ENCODE data around the gene PTGES2.

Gene PTGES2

DNA sequence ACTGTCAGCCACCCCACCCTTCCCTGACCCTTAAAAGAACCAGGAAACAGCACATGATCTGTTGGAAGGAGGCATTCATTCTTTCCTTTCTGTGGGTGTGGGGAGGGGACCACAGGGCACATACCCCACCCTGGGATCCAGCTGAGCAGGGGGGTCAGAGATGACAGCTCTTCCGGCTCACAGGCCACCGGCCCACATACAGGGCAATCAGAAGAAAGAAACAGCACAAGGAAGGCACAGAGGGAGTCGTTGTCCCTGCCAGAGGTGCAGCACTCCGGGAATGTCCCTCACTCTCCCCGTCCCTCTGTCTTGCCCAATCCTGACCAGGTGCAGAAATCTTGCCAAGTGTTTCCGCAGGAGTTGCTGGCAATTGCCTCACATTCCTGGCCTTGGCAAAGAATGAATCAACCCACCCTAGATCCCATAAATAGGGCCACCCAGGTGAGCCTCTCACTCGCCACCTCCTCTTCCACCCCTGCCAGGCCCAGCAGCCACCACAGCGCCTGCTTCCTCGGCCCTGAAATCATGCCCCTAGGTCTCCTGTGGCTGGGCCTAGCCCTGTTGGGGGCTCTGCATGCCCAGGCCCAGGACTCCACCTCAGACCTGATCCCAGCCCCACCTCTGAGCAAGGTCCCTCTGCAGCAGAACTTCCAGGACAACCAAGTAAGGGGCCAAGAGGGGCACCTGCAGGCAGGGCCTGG, 21.6 kb upstream of the PTGES2 start, which contains the start of gene LCN2:
LCN2 (plus strand) TSS at position 453 of the 701 bp plus-strand sequence; CDS start at position 526, 73 bp downstream.
- TF ChIP-seq, protein P1, sequence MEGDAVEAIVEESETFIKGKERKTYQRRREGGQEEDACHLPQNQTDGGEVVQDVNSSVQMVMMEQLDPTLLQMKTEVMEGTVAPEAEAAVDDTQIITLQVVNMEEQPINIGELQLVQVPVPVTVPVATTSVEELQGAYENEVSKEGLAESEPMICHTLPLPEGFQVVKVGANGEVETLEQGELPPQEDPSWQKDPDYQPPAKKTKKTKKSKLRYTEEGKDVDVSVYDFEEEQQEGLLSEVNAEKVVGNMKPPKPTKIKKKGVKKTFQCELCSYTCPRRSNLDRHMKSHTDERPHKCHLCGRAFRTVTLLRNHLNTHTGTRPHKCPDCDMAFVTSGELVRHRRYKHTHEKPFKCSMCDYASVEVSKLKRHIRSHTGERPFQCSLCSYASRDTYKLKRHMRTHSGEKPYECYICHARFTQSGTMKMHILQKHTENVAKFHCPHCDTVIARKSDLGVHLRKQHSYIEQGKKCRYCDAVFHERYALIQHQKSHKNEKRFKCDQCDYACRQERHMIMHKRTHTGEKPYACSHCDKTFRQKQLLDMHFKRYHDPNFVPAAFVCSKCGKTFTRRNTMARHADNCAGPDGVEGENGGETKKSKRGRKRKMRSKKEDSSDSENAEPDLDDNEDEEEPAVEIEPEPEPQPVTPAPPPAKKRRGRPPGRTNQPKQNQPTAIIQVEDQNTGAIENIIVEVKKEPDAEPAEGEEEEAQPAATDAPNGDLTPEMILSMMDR (conservative IDR thresholded peaks at IDR 0.05; ENCODE audit: control insufficient read depth, insufficient read depth, low read depth, low read length), result no peak
- H3K4me3 ChIP-seq (ENCODE audit: control insufficient read depth, low read depth, low read length), result no peak within 1 kb of the TSS
- DNase-seq (ENCODE audit: low read depth), result no peak

DNA sequence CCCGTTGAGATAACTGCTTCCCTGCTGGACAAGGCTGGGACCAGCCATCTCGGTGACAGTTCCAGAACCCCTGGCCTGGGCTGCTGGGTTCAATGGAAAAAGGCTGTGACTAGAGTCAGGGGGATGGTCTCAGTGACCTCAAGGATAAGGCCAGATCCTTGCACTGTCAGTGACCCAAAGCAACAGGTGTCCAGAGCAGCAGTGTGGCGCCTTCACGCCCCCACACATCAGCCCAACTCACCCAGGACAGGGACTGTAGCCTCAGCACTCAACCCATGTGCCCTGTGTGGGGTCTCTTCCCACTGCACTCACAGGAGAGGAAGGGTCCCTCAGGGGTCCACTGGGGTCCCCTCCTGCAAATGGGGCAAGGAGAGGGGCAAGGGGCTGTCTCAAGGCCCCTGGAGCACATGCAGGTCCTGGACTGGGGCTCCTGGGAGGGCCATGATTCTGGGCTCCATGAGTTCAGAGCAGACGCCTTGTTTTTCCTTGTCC, 21.0 kb upstream of the PTGES2 start:
- TF ChIP-seq, protein P1 (conservative IDR thresholded peaks at IDR 0.05; ENCODE audit: control insufficient read depth, insufficient read depth, low read depth, low read length), result no peak

DNA sequence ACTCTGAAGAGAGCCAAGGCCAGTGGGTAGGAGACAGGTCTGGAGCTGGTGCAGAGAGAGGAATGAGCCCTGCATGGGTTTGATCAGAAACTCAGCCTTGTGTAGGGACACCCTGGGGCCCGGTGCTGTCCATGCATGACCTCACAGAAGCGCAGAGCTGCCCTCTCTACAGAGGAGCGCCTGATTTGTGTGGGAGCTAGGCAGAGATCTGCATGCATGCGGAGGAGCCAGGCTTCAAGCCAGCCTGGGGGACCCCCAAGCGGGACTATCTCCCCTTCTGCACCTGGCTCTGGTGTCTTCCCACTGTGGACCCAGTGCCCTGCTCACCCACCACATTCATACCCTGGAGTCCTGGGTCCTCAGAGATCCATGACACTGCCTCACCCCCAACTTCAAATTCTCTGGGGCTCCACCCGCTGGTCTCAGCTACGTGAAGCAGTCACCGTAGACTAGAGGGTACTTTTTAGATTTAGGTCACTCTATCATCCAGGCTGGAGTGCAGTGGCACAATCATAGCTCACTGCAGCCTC, 19.1 kb upstream of the PTGES2 start:
- TF ChIP-seq, protein P1 (conservative IDR thresholded peaks at IDR 0.05; ENCODE audit: control insufficient read depth, insufficient read depth, low read depth, low read length), result no peak
- no peak for DNase-seq (ENCODE audit: low read depth)
- no peak overlapping the region for H3K4me3 ChIP-seq (ENCODE audit: control insufficient read depth, low read depth, low read length)

More for the DNA sequence above, 21.0 kb upstream of the PTGES2 start:
- no peak for DNase-seq (ENCODE audit: low read depth)
- H3K4me3 ChIP-seq (ENCODE audit: control insufficient read depth, low read depth, low read length), result no peak overlapping the region

DNA sequence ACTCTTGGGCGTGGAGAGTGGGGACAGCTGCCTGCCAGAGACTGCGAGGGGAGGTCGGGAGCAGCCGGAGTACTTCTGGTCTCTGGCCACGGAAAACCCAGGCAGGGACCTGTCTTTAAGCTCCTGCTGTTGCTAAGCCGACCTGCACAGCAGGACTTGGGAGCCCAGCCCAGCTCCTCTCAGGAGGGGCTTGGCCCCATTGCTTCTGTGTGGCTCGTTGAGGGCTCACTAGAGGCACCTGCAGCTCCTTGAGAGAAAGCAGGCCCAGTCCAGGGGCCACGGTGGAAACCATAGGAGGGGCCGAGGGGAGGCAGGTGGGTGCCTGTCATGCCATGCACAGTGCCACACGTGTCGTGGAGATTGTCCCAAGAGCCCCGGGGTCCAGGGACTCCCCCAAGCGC, 18.4 kb upstream of the PTGES2 start:
- no peak overlapping the region for H3K4me3 ChIP-seq (ENCODE audit: control insufficient read depth, low read depth, low read length)
- DNase-seq (ENCODE audit: low read depth), result no peak
- TF ChIP-seq, protein P1 (conservative IDR thresholded peaks at IDR 0.05; ENCODE audit: control insufficient read depth, insufficient read depth, low read depth, low read length), result no peak

DNA sequence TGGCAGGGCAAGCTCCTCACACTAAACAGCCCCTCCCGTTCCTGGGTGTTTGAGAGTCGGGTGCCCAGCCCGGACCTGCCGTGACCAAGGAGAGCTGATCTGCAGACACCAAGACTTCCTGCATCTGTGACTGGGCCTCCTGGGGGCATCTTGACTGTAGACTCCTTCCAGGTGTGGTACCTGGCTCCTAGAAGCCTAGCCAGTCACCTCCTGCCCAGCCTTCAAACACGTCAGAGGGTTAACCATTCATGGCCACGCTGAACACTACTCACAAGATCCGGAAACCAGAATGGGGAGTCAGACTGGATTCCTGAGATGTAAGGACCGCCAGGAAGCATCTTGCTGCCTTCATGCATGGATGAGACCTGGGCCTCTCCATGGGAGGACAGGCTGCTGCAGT, 18.0 kb upstream of the PTGES2 start:
- TF ChIP-seq, protein P1 (conservative IDR thresholded peaks at IDR 0.05; ENCODE audit: control insufficient read depth, insufficient read depth, low read depth, low read length), result no peak
- no peak overlapping the region for H3K4me3 ChIP-seq (ENCODE audit: control insufficient read depth, low read depth, low read length)
- no peak for DNase-seq (ENCODE audit: low read depth)

DNA sequence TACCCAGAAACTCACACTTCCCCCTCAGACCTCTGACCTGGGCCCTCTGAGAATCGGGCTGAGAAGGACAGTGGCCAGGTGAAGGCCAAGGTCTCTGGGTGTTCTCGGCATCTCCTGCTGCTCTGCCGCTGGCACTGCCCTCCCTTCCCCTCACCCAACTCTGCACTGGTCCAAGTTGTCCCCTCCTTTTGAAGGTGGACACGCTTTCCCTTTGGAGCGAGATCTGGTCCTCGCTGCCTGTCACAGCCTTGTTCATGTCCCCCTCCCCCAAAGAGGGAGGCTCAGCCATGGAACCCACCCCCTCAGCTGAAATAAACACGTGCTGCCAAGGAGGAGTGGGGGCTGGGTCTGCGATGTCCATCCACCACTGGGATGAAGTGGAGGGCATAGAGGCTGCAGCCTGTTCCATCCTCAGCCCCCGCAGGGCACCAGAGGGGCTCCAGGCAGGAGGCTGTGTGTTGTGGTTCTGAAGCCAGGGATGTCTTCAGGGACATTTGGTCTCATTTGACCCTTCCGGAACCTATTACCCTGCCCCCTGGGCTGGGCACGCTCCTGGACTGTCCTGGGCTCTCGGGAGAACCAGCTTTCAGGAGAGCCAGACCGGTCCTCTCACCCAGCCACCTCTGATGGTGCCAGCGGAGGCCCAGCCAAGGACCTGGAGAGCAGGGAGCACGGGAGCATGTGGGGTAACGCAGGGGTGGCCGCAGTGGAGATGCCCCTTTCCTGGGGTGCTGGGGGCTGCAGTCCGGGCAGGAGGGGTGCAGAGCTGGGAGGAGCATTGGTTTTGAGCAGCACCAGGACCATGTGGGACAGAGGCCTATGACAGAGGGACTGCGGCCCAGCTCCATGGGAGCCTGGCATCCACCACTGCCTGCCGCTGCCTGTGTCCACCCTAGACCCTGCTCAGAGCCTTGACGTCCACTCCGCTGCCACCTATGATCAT, 17.0 kb upstream of the PTGES2 start:
- DNase-seq (ENCODE audit: low read depth), result no peak
- TF ChIP-seq, protein P1 (conservative IDR thresholded peaks at IDR 0.05; ENCODE audit: control insufficient read depth, insufficient read depth, low read depth, low read length), result no peak
- H3K4me3 ChIP-seq (ENCODE audit: control insufficient read depth, low read depth, low read length), result no peak overlapping the region
